ENCODE data around the gene OPN3.

DNA sequence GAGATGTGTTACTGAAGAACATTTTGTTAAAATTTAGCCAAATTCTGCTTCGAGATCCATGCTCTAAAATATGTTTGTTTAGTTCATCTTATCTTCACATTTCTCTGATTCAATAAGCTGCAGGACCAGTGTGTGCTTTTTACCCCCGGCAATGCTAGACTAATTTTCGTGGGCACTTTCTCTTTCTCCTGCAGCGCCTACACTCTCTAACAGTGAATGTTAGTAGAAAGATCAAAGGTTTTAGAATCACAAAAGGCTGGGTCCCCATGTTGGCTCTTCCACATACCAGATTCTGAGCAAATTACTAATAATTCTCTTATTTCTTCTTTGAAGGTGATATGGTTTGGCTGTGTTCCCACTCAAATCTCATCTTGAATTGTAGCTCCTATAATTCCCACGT is 8.5 kb downstream of the OPN3 start:
- TF ChIP-seq CTCF (IDR thresholded peaks at IDR 0.05): no peak
- TF ChIP-seq POLR2A (IDR thresholded peaks at IDR 0.05): no peak

Data from vagina (tissue), 2 donors.